Uterus (tissue), 2 donors: ENCODE measurements around the gene RCN2.

Experiments
- CTCF ChIP-seq, 4 experiments: fragments of 200-600 bp in 2 of 4; fragments of 450-650 bp in 2 of 4; sonication (generic) in 2 of 4; IDR thresholded peaks; one replicate each; pipeline ENCODE4 v1.5.1; 2016 to 2019; ENCODE audit warnings: antibody characterized with exemption in 4 of 4, mild to moderate bottlenecking in 2 of 4, moderate library complexity in 1 of 4
- POLR2A ChIP-seq, 2 donors: fragments of 450-650 bp; IDR thresholded peaks; one replicate each; pipeline ENCODE4 v1.6.1; 2016; ENCODE audit warnings: antibody characterized with exemption in 2 of 2, mild to moderate bottlenecking in 1 of 2, moderate library complexity in 1 of 2

- TF ChIP-seq CTCF (IDR thresholded peaks at IDR 0.05): no peak
- no peak for TF ChIP-seq POLR2A (IDR thresholded peaks at IDR 0.05)
These were observed 55.2 kb downstream of the RCN2 start for GRCh38 chr15:76986743-76987142.
